GM21447 (cell line): ENCODE data around the gene SKIC8.
"Not testable (repeated sequence)": the region's sequence is repeated elsewhere in the genome, so short reads cannot be mapped to it uniquely, and the experiment has no call there.

ENCODE experiments used
- ATAC-seq: cut with Tn5 transposase; IDR thresholded peaks from one replicate; pipeline ENCODE4 v1.9.1; 2021; ENCODE audit not compliant: unreplicated experiment

SKIC8 gene

GRCh38 chr15:78257681-78258080 is 41.7 kb downstream of the SKIC8 start:
- no peak for ATAC-seq

- no peak for ATAC-seq
Observed at GRCh38 chr15:78256044-78256437, 43.4 kb downstream of the SKIC8 start.

DNA sequence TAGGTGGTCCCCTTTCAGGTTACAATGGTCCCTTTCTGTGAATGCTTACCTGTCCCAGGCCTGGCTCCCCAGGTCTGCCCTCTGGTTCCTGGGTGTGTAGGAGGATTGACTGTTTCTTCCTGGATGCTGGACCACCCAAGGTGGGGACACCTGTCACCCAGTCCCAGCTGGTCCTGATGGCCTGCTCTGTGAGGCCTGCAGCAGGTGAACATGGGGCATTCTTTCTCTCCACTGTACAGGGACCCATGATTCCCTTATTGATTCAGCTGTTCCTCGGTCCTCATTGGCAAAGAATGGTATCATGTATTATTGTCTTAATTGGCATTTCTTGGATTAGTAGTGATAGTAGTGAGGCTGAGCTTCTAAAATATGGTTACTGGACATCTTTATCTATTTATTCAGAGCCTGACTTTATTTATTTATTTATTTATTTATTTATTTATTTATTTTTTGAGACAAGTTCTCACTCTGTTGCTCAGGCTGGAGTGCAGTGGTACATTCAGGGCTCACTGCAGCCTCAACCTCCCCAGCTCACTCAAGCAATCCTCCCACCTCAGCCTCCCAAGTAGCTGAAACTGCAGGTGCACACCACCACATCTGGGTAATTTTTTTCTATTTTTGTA is 43.9 kb downstream of the SKIC8 start:
- no peak for ATAC-seq

- no peak for ATAC-seq
Observed at GRCh38 chr15:78251136-78251535, 48.3 kb downstream of the SKIC8 start.

DNA sequence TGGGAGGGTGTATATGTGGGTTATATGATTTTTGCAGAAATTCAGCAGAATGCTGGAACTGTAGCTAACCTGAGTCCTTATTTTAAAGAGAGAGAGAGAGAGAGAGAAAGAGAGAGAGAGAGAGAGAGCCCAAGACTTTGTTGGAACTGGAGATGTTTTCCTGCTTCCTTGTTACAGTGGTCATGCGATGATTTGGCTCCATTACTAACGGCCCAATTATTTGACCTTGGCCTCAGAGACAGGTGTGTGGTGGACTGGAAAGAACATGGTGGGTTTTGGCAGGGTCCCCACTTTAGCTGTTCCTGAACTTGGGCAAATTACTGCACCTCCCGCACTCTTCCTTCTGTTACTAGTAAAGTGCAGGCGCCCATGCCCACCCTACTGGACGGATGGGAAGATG is 50.3 kb downstream of the SKIC8 start:
- ATAC-seq, result no peak

DNA sequence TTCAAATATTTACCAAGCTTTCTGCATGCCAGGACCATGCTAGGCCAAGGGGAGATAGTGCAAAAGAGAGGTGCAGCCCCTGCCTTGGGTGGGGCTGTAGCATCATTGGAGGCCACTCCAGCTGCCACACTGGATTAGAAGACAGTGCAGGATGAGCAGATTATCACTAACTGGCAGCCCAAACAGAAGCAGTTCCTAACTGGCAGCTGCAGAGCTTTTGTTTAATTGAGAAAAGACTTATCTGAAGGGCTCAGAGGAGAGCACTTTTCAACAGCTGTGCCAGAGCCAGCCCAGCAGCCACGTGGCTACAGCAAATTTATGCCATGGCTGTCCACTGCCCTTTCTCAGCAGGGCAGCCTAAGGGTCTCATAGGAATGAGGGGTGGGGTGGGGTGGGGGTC is 51.5 kb downstream of the SKIC8 start:
- no peak for ATAC-seq

DNA sequence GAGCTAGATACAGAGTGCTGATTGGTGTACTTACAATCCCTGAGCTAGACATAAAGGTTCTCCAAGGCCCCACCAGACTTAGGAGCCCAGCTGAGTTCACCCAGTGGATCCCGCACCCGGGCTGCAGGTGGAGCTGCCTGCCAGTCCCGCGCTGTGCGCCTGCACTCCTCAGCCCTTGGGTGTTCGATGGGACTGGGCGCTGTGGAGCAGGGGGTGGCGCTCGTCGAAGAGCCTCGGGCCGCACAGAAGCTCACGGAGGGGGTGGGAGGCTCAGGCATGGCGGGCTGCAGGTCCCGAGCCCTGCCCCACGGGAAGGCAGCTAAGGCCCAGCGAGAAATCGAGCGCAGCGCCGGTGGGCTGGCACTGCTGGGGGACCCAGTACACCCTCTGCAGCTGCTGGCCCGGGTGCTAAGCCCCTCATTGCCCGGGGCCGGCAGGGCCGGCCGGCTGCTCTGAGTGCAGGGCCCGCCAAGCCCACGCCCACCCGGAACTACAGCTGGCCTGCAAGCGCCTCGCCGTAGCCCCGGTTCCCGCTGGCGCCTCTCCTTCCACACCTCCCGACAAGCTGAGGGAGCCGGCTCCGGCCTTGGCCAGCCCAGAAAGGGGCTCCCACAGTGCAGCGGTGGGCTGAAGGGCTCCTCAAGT is 53.3 kb downstream of the SKIC8 start:
- ATAC-seq, result not testable (repeated sequence)

- not testable (repeated sequence) for ATAC-seq
Observed at GRCh38 chr15:78245392-78245791, 54.0 kb downstream of the SKIC8 start.

- ATAC-seq, result no peak
Observed at GRCh38 chr15:78244893-78245292, 54.5 kb downstream of the SKIC8 start.

DNA sequence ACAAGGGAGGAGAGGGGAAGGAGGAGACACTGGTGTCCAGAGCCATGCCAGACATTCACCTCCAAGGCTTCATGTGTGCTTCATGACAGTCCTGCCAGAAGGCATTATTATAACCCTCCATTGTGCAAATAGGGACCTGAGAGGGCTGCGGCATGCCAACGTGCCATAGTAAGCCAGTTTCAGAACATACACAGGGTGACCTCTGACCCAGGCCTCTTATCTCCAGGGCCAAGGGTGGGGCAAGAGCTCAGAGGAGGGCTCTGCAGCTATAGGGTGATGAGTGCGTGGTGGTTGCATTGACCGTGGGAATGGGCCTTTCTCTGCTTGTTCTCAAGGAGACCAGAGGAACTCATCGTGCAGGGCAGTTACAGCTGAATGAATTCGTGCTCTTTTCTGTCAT is 55.3 kb downstream of the SKIC8 start:
- no peak for ATAC-seq

DNA sequence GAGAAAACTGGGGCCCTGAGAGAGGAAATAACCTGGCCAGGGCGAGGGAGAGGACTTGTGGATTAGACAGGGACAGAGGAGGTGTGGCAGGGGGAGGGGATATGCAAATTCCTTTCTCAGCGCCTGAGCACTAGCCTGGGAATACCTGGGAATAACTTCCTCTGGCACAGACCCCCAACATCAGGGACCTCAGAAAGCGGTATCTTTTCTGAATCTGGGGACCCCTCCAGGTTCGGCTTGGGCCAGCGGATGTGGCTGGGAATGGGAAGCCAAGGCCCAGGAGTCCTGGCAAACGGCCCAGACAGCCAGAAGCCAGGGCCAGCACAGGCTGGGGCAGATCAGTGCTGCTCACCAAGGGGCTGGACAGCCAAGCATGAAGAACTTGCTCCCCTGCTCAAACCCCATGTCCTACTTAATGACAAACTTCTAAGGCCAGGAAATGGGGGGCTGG is 55.9 kb downstream of the SKIC8 start:
- ATAC-seq, result no peak

GRCh38 chr15:78243058-78243457 is 56.4 kb downstream of the SKIC8 start:
- no peak for ATAC-seq

- no peak for ATAC-seq
Observed at GRCh38 chr15:78242128-78242527, 57.3 kb downstream of the SKIC8 start.

DNA sequence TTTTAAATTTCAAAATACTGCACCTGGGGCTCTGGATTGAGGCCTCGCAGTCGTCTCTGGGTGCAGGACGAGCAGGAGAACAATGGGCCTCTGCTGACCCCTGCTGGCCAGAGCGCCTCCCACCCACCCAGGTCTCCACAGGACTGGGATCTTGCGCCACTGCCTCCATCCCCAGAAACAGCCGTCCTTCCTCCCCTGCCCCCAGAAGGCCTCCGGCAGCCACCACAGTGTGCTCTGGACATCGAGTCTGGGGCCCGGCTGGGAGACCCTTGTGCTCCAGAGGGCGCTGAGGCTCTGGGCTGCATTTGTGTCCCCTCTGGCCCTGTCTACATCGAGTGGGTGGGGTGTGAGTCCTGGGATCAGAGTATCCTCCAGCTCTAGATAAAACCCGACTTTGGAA is 58.4 kb downstream of the SKIC8 start:
- ATAC-seq, result no peak

DNA sequence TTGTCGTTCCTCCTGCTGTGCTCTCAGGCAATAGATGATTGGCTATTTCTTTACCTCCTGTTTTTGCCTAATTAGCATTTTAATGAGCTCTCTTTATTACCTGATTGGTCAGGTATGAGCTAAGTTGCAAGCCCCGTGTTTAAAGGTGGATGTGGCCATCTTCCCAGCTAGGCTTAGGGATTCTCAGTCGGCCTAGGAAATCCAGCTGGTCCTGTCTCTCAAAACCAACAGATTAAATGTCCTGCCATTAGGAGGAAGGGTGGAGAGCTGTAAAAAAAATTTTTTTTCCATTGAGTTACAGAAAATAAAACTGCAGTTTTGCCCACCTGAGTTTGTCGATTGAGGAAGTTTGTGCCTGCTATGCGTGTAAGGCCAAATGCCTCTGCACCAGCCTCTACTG is 59.6 kb downstream of the SKIC8 start:
- no peak for ATAC-seq

DNA sequence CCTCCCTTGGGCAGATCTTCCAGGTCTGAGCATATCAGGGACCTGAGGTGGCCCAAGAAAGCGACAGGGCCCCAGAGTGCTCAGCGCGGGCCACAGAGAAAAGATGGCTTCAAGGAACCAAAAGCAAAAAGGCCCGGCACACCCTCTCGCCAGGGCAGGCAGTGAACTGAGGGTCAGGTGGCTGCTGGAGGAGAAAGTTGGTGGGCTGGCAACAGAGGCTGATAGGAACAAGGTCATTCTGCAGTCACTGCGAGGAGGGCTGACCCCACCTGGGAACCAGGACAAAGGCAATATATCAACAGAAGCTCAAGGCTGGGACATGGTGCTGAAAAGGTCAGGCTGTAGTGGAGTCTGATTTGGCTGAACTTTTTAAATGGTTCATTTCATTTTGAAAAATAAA is 62.3 kb downstream of the SKIC8 start:
- no peak for ATAC-seq

- ATAC-seq, result no peak
Observed at GRCh38 chr15:78236491-78236890, 62.9 kb downstream of the SKIC8 start.

- ATAC-seq, result no peak
Observed at GRCh38 chr15:78234515-78235040, 64.8 kb downstream of the SKIC8 start, which contains the start of gene ACSBG1. ACSBG1 (minus strand) TSS chr15:78234565; CDS start chr15:78234501, 64 bp downstream.

- no peak for ATAC-seq
Observed at GRCh38 chr15:78233496-78233895, 65.9 kb downstream of the SKIC8 start.
